Panc1 (cell line): ENCODE results near the gene NINJ2.

ENCODE experiments used
- CTCF ChIP-seq: fragments of 450-650 bp; IDR thresholded peaks from 2 replicates; pipeline ENCODE4 v1.5.1; 2017; ENCODE audit warnings: mild to moderate bottlenecking
- REST ChIP-seq, 2 experiments: IDR thresholded peaks; 2 replicates each; pipeline ENCODE4 v1.6.1; 2011 to 2012; ENCODE audit warnings: low read depth in 2 of 2, control low read depth in 1 of 2, low read length in 1 of 2, mild to moderate bottlenecking in 1 of 2, moderate library complexity in 1 of 2; ENCODE audit not compliant: insufficient read depth in 1 of 2
- SIN3A ChIP-seq: IDR thresholded peaks from 2 replicates; pipeline ENCODE4 v1.6.1; 2012; ENCODE audit warnings: low read depth, mild to moderate bottlenecking, low read length, moderate library complexity, borderline replicate concordance; ENCODE audit not compliant: insufficient read depth
- TCF7L2 ChIP-seq: IDR thresholded peaks from 2 replicates; pipeline ENCODE4 v1.6.1; 2011; ENCODE audit warnings: mild to moderate bottlenecking, low read depth, low read length, inconsistent platforms

- no peak for TF ChIP-seq CTCF
- TF ChIP-seq SIN3A = no peak
- no peak for TF ChIP-seq REST (IDR thresholded peaks at IDR 0.05; ENCODE audit: insufficient read depth in 1 of 2, low read depth in 2 of 2, low read length in 1 of 2)
- TF ChIP-seq TCF7L2 = no peak
These were observed 137.2 kb downstream of the NINJ2 start for GRCh38 chr12:526089-526488.
